WTC11 (cell line): ENCODE data around the gene TMEM221. TPM values are rescaled to one million over a fixed set of nuclear protein-coding genes. Genes with fewer than 3 reads are reported as not detected.

ENCODE experiments used
- ATAC-seq: fragments of 200-7000 bp; cut with Tn5 transposase; 2 replicates; pipeline ENCODE4 v1.10.0; 2021; ENCODE audit warnings: mild to moderate bottlenecking, moderate library complexity
- CTCF ChIA-PET: fragments of 300-600 bp; sonication (Branson Sonifier 250); formaldehyde crosslinking; loops from one replicate; lab custom pipeline; 2021; ENCODE audit warnings: antibody characterized with exemption; lab: Charles Lee
- POLR2A ChIA-PET: fragments of 350-600 bp; sonication (Branson Sonifier 250); formaldehyde crosslinking; loops from one replicate; lab custom pipeline; 2021; ENCODE audit warnings: antibody characterized with exemption; lab: Charles Lee
- DNase-seq: peaks from one replicate; pipeline ENCODE4 v3.0.0; 2021; ENCODE audit warnings: low spot score
- H3K27ac Mint-ChIP-seq: 2 replicates; pipeline ENCODE4 v1.8.0; 2021; ENCODE audit warnings: mixed read lengths
- H3K27me3 Mint-ChIP-seq: 2 replicates; pipeline ENCODE4 v1.8.0; 2021; ENCODE audit warnings: low read depth, mild to moderate bottlenecking, moderate library complexity, mixed read lengths
- H3K36me3 Mint-ChIP-seq: 2 replicates; pipeline ENCODE4 v1.8.0; 2021; ENCODE audit warnings: mixed read lengths
- H3K4me1 Mint-ChIP-seq: 2 replicates; pipeline ENCODE4 v1.8.0; 2022; ENCODE audit warnings: mixed read lengths
- H3K4me3 Mint-ChIP-seq: 2 replicates; pipeline ENCODE4 v1.8.0; 2021; ENCODE audit warnings: mild to moderate bottlenecking, moderate library complexity, mixed read lengths
- H3K9me3 Mint-ChIP-seq: 2 replicates; pipeline ENCODE4 v1.8.0; 2021; ENCODE audit warnings: mixed read lengths
- ELF4 ChIP-seq: sonication (generic); formaldehyde crosslinking; IDR thresholded peaks from 2 replicates; pipeline ENCODE4 v1.8.1; 2022; ENCODE audit warnings: low read depth, mild to moderate bottlenecking, moderate library complexity, missing genetic modification reagents
- EMX1 ChIP-seq: fragments of 250-450 bp; sonication (Bioruptor Pico); IDR thresholded peaks from 2 replicates; pipeline ENCODE4 v1.8.0; 2021; ENCODE audit warnings: mild to moderate bottlenecking
- FOXJ3 ChIP-seq: sonication (generic); formaldehyde crosslinking; IDR thresholded peaks from 2 replicates; pipeline ENCODE4 v1.9.0; 2021; ENCODE audit warnings: missing genetic modification reagents, mild to moderate bottlenecking, borderline replicate concordance
- KAT7 ChIP-seq: sonication (generic); formaldehyde crosslinking; IDR thresholded peaks from 2 replicates; pipeline ENCODE4 v1.8.1; 2023; ENCODE audit warnings: missing genetic modification reagents, mild to moderate bottlenecking, borderline replicate concordance
- NFYB ChIP-seq: sonication (generic); formaldehyde crosslinking; conservative IDR thresholded peaks from 2 replicates; pipeline ENCODE4 v1.8.0; 2022; ENCODE audit warnings: low read depth, missing genetic modification reagents
- RELA ChIP-seq: sonication (generic); formaldehyde crosslinking; IDR thresholded peaks from 2 replicates; pipeline ENCODE4 v1.8.1; 2022; ENCODE audit warnings: missing genetic modification reagents, mild to moderate bottlenecking, borderline replicate concordance
- SP1 ChIP-seq: sonication (generic); formaldehyde crosslinking; conservative IDR thresholded peaks from 2 replicates; pipeline ENCODE4 v1.8.1; 2022; ENCODE audit warnings: missing genetic modification reagents
- total RNA-seq: library from RNA; stranded (reverse); gene quantifications from 3 replicates; pipeline ENCODE4 v1.2.3, GENCODE V29; 2021
- TF ChIP-seq, protein P1 (sequence below): sonication (generic); formaldehyde crosslinking; conservative IDR thresholded peaks from 2 replicates; pipeline ENCODE4 v1.8.1; 2023; ENCODE audit warnings: mild to moderate bottlenecking, low read depth, missing genetic modification reagents, moderate library complexity
- TF ChIP-seq, protein P2 (sequence below): sonication (generic); formaldehyde crosslinking; IDR thresholded peaks from 2 replicates; pipeline ENCODE4 v1.8.0; 2022; ENCODE audit warnings: mild to moderate bottlenecking, missing genetic modification reagents
- TF ChIP-seq, protein P3 (sequence below): sonication (generic); formaldehyde crosslinking; IDR thresholded peaks from 2 replicates; pipeline ENCODE4 v1.8.0; 2023; ENCODE audit warnings: mild to moderate bottlenecking, missing genetic modification reagents
- TF ChIP-seq, protein P4 (sequence below): fragments of 250-450 bp; sonication (Bioruptor Pico); conservative IDR thresholded peaks from 2 replicates; pipeline ENCODE4 v1.9.0; 2021; ENCODE audit warnings: mild to moderate bottlenecking
- TF ChIP-seq, protein P5 (sequence below): sonication (generic); formaldehyde crosslinking; IDR thresholded peaks from 2 replicates; pipeline ENCODE4 v1.8.1; 2022; ENCODE audit warnings: mild to moderate bottlenecking, moderate library complexity, missing genetic modification reagents
- TF ChIP-seq, protein P6 (sequence below): fragments of 250-450 bp; sonication (Bioruptor Pico); IDR thresholded peaks from 2 replicates; pipeline ENCODE4 v1.9.0; 2021; ENCODE audit warnings: moderate library complexity, mild to moderate bottlenecking, inconsistent platforms, borderline replicate concordance
- TF ChIP-seq, protein P7 (sequence below): sonication (generic); formaldehyde crosslinking; IDR thresholded peaks from 2 replicates; pipeline ENCODE4 v1.8.1; 2022; ENCODE audit warnings: low read depth, missing genetic modification reagents, borderline replicate concordance
- TF ChIP-seq, protein P8 (sequence below): sonication (generic); formaldehyde crosslinking; IDR thresholded peaks from 2 replicates; pipeline ENCODE4 v1.8.0; 2023; ENCODE audit warnings: missing genetic modification reagents, mild to moderate bottlenecking, borderline replicate concordance

The TMEM221 gene
- total RNA-seq, 1 experiment from 2014 or later: 1.2 TPM

DNA sequence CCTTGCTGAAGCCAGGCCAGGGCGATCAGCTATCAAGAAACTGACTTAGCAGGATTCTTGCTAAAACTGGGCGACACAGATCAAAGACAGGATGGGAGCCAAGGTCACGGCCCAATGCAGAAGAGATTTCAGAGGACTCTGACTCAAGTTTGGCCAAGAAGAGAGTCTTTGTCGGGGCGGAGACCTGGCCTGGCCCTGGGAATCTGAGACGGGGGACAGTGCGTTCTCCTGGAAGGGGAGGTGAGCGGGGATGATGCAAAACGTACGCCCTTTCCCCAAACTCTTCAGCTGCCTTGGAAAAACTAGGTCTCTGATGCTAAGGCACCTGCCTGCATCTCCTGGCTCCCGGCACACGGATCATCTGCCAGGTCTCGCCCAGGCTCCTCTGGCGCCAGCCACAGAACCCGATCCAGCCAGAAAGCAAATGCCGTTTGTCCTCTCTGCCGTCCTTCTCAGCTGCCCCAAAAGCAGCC is 18.8 kb downstream of the TMEM221 start:
- CTCF ChIA-PET: interaction anchor here (0.5 to 1.6 kb wide), 6 partner anchors 10 to 150 kb away, joined by 3 to 7 read pairs (median 4); partner anchors contain the start of gene MVB12A
- H3K27ac Mint-ChIP-seq: no peak overlapping the region

More for the DNA sequence above, 18.8 kb downstream of the TMEM221 start:
- DNase-seq: no peak
- no peak overlapping the region for H3K4me3 Mint-ChIP-seq
- TF ChIP-seq, protein P1, sequence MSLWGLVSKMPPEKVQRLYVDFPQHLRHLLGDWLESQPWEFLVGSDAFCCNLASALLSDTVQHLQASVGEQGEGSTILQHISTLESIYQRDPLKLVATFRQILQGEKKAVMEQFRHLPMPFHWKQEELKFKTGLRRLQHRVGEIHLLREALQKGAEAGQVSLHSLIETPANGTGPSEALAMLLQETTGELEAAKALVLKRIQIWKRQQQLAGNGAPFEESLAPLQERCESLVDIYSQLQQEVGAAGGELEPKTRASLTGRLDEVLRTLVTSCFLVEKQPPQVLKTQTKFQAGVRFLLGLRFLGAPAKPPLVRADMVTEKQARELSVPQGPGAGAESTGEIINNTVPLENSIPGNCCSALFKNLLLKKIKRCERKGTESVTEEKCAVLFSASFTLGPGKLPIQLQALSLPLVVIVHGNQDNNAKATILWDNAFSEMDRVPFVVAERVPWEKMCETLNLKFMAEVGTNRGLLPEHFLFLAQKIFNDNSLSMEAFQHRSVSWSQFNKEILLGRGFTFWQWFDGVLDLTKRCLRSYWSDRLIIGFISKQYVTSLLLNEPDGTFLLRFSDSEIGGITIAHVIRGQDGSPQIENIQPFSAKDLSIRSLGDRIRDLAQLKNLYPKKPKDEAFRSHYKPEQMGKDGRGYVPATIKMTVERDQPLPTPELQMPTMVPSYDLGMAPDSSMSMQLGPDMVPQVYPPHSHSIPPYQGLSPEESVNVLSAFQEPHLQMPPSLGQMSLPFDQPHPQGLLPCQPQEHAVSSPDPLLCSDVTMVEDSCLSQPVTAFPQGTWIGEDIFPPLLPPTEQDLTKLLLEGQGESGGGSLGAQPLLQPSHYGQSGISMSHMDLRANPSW (CRISPR knock-in tag): no peak
- TF ChIP-seq NFYB: no peak
- TF ChIP-seq, protein P2, sequence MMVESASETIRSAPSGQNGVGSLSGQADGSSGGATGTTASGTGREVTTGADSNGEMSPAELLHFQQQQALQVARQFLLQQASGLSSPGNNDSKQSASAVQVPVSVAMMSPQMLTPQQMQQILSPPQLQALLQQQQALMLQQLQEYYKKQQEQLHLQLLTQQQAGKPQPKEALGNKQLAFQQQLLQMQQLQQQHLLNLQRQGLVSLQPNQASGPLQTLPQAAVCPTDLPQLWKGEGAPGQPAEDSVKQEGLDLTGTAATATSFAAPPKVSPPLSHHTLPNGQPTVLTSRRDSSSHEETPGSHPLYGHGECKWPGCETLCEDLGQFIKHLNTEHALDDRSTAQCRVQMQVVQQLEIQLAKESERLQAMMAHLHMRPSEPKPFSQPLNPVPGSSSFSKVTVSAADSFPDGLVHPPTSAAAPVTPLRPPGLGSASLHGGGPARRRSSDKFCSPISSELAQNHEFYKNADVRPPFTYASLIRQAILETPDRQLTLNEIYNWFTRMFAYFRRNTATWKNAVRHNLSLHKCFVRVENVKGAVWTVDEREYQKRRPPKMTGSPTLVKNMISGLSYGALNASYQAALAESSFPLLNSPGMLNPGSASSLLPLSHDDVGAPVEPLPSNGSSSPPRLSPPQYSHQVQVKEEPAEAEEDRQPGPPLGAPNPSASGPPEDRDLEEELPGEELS: no peak
- no peak for TF ChIP-seq SP1 (CRISPR knock-in tag)
- no peak for TF ChIP-seq FOXJ3 (CRISPR knock-in tag)
- TF ChIP-seq, protein P3, sequence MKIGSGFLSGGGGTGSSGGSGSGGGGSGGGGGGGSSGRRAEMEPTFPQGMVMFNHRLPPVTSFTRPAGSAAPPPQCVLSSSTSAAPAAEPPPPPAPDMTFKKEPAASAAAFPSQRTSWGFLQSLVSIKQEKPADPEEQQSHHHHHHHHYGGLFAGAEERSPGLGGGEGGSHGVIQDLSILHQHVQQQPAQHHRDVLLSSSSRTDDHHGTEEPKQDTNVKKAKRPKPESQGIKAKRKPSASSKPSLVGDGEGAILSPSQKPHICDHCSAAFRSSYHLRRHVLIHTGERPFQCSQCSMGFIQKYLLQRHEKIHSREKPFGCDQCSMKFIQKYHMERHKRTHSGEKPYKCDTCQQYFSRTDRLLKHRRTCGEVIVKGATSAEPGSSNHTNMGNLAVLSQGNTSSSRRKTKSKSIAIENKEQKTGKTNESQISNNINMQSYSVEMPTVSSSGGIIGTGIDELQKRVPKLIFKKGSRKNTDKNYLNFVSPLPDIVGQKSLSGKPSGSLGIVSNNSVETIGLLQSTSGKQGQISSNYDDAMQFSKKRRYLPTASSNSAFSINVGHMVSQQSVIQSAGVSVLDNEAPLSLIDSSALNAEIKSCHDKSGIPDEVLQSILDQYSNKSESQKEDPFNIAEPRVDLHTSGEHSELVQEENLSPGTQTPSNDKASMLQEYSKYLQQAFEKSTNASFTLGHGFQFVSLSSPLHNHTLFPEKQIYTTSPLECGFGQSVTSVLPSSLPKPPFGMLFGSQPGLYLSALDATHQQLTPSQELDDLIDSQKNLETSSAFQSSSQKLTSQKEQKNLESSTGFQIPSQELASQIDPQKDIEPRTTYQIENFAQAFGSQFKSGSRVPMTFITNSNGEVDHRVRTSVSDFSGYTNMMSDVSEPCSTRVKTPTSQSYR (CRISPR knock-in tag): no peak
- TF ChIP-seq, protein P4, sequence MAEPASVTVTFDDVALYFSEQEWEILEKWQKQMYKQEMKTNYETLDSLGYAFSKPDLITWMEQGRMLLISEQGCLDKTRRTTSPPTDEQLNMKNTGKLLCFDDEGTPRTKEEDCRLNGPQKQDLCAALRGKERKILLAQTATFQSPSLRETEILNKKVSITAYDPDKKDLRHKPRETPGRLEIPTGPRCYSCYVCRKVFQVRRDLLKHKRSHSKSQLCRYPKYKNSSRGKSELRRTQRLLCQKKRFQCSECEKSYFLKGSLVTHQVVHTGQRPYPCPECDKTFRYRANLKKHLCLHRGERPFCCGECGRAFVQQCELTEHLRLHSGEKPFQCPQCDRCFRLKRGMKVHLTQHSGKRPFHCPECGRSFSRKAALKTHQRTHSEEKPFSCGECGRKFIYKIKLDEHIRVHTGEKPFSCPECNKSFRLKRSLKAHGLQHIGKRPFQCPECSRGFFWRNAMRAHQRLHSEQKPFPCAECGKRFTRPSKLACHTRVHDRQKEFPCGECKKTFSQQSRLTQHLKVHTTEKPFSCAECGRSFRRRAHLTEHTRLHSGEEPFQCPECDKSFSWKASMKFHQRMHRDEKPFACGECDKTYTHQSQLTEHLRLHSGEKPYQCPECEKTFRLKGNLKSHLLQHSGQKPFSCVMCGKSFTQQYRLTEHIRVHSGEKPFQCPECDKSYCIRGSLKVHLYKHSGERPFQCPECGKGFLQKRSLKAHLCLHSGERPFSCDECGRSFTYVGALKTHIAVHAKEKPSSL (CRISPR knock-in tag): no peak
- TF ChIP-seq ELF4 (CRISPR knock-in tag): no peak
- TF ChIP-seq, protein P5, sequence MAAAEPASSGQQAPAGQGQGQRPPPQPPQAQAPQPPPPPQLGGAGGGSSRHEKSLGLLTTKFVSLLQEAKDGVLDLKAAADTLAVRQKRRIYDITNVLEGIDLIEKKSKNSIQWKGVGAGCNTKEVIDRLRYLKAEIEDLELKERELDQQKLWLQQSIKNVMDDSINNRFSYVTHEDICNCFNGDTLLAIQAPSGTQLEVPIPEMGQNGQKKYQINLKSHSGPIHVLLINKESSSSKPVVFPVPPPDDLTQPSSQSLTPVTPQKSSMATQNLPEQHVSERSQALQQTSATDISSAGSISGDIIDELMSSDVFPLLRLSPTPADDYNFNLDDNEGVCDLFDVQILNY (CRISPR knock-in tag): no peak
- TF ChIP-seq, protein P6, sequence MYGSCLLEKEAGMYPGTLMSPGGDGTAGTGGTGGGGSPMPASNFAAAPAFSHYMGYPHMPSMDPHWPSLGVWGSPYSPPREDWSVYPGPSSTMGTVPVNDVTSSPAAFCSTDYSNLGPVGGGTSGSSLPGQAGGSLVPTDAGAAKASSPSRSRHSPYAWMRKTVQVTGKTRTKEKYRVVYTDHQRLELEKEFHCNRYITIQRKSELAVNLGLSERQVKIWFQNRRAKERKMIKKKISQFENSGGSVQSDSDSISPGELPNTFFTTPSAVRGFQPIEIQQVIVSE (CRISPR knock-in tag): no peak
- TF ChIP-seq, protein P7, sequence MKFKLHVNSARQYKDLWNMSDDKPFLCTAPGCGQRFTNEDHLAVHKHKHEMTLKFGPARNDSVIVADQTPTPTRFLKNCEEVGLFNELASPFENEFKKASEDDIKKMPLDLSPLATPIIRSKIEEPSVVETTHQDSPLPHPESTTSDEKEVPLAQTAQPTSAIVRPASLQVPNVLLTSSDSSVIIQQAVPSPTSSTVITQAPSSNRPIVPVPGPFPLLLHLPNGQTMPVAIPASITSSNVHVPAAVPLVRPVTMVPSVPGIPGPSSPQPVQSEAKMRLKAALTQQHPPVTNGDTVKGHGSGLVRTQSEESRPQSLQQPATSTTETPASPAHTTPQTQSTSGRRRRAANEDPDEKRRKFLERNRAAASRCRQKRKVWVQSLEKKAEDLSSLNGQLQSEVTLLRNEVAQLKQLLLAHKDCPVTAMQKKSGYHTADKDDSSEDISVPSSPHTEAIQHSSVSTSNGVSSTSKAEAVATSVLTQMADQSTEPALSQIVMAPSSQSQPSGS (CRISPR knock-in tag): no peak
- no peak for TF ChIP-seq EMX1 (CRISPR knock-in tag)
- no peak for TF ChIP-seq RELA (CRISPR knock-in tag)
- no peak for TF ChIP-seq KAT7
- TF ChIP-seq, protein P8, sequence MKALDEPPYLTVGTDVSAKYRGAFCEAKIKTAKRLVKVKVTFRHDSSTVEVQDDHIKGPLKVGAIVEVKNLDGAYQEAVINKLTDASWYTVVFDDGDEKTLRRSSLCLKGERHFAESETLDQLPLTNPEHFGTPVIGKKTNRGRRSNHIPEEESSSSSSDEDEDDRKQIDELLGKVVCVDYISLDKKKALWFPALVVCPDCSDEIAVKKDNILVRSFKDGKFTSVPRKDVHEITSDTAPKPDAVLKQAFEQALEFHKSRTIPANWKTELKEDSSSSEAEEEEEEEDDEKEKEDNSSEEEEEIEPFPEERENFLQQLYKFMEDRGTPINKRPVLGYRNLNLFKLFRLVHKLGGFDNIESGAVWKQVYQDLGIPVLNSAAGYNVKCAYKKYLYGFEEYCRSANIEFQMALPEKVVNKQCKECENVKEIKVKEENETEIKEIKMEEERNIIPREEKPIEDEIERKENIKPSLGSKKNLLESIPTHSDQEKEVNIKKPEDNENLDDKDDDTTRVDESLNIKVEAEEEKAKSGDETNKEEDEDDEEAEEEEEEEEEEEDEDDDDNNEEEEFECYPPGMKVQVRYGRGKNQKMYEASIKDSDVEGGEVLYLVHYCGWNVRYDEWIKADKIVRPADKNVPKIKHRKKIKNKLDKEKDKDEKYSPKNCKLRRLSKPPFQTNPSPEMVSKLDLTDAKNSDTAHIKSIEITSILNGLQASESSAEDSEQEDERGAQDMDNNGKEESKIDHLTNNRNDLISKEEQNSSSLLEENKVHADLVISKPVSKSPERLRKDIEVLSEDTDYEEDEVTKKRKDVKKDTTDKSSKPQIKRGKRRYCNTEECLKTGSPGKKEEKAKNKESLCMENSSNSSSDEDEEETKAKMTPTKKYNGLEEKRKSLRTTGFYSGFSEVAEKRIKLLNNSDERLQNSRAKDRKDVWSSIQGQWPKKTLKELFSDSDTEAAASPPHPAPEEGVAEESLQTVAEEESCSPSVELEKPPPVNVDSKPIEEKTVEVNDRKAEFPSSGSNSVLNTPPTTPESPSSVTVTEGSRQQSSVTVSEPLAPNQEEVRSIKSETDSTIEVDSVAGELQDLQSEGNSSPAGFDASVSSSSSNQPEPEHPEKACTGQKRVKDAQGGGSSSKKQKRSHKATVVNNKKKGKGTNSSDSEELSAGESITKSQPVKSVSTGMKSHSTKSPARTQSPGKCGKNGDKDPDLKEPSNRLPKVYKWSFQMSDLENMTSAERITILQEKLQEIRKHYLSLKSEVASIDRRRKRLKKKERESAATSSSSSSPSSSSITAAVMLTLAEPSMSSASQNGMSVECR (CRISPR knock-in tag): no peak
- H3K4me1 Mint-ChIP-seq: peaks cover 5% of the 10 kb centered on the region
- POLR2A ChIA-PET: interaction anchor here (0.6 kb wide), 1 partner anchor 25 kb away, joined by 3 read pairs; no protein-coding TSS in a partner anchor
- H3K9me3 Mint-ChIP-seq: no peaks in the 10 kb centered on the region
- no peak for ATAC-seq
- H3K27me3 Mint-ChIP-seq: no peaks in the 10 kb centered on the region; the same call in 1 of the 2 replicates
- no peaks in the 10 kb centered on the region for H3K36me3 Mint-ChIP-seq
